Keratinocyte (primary cell): ENCODE measurements around the gene ZNF300. TPM values are rescaled to one million over a fixed set of nuclear protein-coding genes. Genes with fewer than 3 reads are reported as not detected.

Source experiments
- polyA plus RNA-seq, 5 experiments: library from polyadenylated mRNA; depleted of rRNA in 3 of 5; stranded (reverse) in 3 of 5; stranded (forward) in 1 of 5; unstranded in 1 of 5; fragments of >200 nt; gene quantifications; 1 replicate in 1 of 5; 2 replicates in 3 of 5; 3 replicates in 1 of 5; pipeline versions ENCODE4 v1.2.1 to v1.2.3, GENCODE V29; 2011 to 2012; ENCODE audit warnings: missing spikeins in 2 of 5, low read depth in 1 of 5, low replicate concordance in 1 of 5

Gene ZNF300
- polyA plus RNA-seq, 1 donor (not counting 4 experiments of a cell fraction or from before 2014, with no cell fraction given): 8.7 TPM

Other genes starting within 250 kb of the ZNF300 start
- 0.03 to 0.05 TPM in 2 of 3 replicates, not detected in the other for gene MYOZ3, start 243.7 kb downstream of the ZNF300 start, polyA plus RNA-seq
- gene RBM22, start 203.9 kb downstream of the ZNF300 start, polyA plus RNA-seq: 26.2 to 52.4 TPM (median 34.7 TPM) in 3 replicates
- gene DCTN4, start 146.0 kb downstream of the ZNF300 start, polyA plus RNA-seq: 37.7 to 46.4 TPM (median 44.3 TPM) in 3 replicates
- 21.1 to 37.0 TPM (median 29.7 TPM) in 3 replicates for gene SMIM3, start 126.2 kb downstream of the ZNF300 start, polyA plus RNA-seq
- gene IRGM, start 58.5 kb downstream of the ZNF300 start, polyA plus RNA-seq: 0.07 TPM in 1 of 3 replicates, not detected in the others
- gene GPX3, start 115.6 kb upstream of the ZNF300 start, polyA plus RNA-seq: 116 to 139 TPM (median 120 TPM) in 3 replicates
- gene TNIP1, start 176.1 kb upstream of the ZNF300 start, polyA plus RNA-seq: 43.4 to 98.3 TPM (median 47.9 TPM) in 3 replicates